HTERT RPE-1 (cell line): ENCODE measurements around the gene JTB.
"Not testable (repeated sequence)": the region's sequence is repeated elsewhere in the genome, so short reads cannot be mapped to it uniquely, and the experiment has no call there.

ENCODE experiments used
- in situ Hi-C: fragments of 300-500 bp; cut with MboI; formaldehyde crosslinking; loops from 4 replicates; pipeline ENCODE4 v1.14.3; 2020; ENCODE audit warnings: low sequenced_read_pairs

JTB gene

GRCh38 chr1:153979091-153979490 is 1.6 kb upstream of the JTB start:
- in situ Hi-C loops, result not testable (repeated sequence)

GRCh38 chr1:153978274-153978909 is 918 bp upstream of the JTB start:
- in situ Hi-C loops, result no loop called here

DNA sequence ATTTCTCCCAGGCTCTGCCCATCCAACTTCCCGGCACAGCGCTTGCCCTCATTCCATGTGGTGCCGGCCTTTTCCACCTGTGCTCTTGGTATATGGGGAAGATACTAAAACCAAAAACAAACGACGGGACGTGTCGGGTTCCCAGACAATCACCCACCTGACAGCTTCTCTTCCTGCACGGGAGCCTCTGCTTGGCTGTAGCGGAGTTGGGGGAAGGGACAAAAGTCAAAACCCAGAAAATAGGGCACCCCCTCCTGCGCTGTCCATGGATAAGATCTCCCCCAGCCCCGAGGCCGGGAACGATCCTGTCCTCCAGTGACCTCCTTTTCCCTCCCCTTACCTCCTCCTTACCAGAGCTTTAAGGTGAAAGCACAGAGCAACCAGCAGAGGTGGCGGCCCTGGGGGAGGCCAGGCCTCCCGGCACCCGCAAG is 640 bp downstream of the JTB start:
- in situ Hi-C loops, result no loop called here

GRCh38 chr1:153973525-153973924 is 3.9 kb downstream of the JTB start:
- in situ Hi-C loops, result no loop called here

DNA sequence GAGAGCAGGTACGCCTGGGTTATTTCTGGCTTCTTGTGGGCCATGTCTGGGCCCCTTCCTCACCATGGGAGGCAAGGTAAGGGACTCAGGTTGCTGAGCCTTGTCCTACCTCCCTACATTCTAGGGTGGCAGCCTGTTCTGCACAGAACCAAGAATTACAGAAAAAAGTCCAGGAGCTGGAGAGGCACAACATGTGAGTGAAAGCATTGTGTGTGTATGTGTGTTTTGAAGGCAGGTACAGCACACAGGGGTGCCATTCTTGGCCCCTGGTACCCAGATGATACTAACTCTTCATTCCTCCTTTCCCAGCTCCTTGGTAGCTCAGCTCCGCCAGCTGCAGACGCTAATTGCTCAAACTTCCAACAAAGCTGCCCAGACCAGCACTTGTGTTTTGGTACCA is 4.4 kb downstream of the JTB start:
- in situ Hi-C loops, result no loop called here

- in situ Hi-C loops, result no loop called here
These were observed 7.1 kb downstream of the JTB start for GRCh38 chr1:153970346-153970745.

DNA sequence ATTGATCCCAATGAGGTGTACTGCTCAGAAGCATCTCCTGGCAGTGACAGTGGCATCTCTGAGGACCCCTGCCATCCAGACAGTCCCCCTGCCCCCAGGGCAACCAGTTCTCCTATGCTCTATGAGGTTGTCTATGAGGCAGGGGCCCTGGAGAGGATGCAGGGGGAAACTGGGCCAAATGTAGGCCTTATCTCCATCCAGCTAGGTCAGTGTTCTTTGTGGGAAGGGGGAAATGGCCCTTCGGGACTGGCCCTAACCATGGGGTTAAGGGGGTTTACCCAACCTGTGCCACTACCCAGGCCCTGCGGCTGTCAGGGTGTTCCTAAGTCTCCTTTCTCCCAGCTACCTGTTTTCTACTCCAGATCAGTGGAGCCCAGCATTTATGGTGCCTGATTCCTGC is 8.5 kb downstream of the JTB start:
- in situ Hi-C loops, result no loop called here

- in situ Hi-C loops, result no loop called here
These were observed 9.1 kb downstream of the JTB start for GRCh38 chr1:153968408-153968807.

GRCh38 chr1:153968000-153968363 is 9.5 kb downstream of the JTB start:
- in situ Hi-C loops, result no loop called here

GRCh38 chr1:153967107-153967999 is 10.1 kb downstream of the JTB start, which contains the start of gene CREB3L4:
Gene CREB3L4, plus strand, starts transcription at chr1:153967902. Its CDS starts 624 bp downstream, at chr1:153968526.
- in situ Hi-C loops, result no loop called here

- in situ Hi-C loops, result no loop called here
These were observed 13.6 kb downstream of the JTB start for GRCh38 chr1:153963850-153964331.

GRCh38 chr1:153963030-153963849 is 14.2 kb downstream of the JTB start, which contains the start of gene SLC39A1:
Gene SLC39A1, minus strand, starts transcription at chr1:153963537. Its CDS starts 822 bp downstream, at chr1:153962715.
- in situ Hi-C loops, result no loop called here

DNA sequence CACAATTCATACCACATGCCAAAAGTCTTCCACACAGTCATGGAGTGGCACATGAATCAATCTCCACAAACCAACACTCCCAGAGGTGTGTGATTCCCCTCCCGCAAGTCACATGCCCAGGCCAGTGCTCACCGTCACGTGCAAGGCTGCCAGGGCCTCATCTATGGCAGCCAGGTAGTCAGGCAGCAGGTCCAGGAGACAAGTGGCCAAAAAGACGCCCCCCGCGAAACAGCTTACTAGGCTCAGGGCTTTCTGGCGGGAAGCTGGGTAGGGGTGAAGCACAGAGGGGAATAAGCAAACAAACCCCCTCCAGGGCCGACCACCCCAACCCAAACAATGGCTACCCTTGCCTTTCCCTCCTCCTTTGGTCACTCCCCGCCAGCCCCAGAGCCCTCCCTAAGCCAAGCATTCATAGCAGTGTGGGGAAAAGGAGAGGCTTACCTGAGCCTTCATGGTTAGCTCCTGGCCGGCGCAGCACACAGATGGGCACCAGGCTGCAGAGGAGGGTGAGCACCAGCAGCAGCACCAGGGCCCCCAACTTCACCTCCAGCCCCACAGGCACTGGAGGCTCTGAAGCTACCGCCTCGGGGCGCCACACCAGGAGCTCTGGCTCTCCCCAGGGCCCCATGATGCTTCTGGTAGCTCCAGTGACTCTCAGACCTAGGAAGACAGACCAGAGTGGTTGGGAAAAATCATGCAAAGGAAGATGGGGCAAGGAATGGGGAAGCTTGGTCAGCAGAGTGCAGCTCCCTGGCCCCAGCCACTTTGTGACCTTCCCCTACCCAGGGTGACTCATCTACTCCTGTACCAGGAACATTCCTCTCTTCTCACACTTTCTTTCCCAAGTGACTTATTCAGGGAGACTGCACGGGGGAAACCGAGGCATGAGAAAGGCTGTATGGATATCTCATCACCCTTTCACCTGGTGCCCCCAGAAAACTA is 15.1 kb downstream of the JTB start:
- in situ Hi-C loops, result no loop called here

GRCh38 chr1:153961421-153961820 is 16.1 kb downstream of the JTB start:
- in situ Hi-C loops, result no loop called here

GRCh38 chr1:153960206-153960605 is 17.3 kb downstream of the JTB start:
- in situ Hi-C loops, result no loop called here

DNA sequence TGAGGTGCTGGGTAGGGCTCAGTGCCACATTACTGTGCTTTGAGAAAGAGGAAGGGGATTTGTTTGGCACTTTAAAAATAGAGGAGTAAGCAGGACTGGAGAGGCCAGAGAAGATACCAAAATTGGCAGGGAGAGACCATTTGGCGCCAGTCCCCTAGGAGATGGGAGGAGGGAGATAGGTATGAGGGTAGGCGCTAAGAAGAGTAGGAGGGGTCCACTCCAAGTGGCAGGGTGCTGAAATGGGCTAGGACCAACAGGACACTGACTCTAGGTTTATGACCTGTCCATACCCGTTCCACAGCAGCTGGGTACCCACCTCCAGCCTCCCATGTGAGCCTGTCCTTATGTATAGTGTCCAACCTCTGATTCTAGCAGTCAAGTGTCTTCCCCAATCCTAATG is 18.0 kb downstream of the JTB start:
- in situ Hi-C loops, result no loop called here

DNA sequence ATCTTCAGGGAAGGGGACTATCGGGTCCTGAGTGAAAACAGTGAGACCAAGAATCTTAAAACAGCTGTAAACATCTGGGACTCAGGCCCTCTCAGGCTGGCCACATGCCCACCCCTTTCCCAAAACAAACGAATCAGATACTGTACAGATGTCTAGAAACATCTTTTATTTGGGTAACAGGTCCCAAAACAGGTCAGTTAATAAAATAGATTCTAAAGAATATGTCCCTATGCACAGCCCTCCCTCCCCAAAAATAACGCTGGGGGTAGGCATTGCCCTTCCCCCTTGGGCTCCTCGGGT is 18.6 kb downstream of the JTB start:
- in situ Hi-C loops, result no loop called here

DNA sequence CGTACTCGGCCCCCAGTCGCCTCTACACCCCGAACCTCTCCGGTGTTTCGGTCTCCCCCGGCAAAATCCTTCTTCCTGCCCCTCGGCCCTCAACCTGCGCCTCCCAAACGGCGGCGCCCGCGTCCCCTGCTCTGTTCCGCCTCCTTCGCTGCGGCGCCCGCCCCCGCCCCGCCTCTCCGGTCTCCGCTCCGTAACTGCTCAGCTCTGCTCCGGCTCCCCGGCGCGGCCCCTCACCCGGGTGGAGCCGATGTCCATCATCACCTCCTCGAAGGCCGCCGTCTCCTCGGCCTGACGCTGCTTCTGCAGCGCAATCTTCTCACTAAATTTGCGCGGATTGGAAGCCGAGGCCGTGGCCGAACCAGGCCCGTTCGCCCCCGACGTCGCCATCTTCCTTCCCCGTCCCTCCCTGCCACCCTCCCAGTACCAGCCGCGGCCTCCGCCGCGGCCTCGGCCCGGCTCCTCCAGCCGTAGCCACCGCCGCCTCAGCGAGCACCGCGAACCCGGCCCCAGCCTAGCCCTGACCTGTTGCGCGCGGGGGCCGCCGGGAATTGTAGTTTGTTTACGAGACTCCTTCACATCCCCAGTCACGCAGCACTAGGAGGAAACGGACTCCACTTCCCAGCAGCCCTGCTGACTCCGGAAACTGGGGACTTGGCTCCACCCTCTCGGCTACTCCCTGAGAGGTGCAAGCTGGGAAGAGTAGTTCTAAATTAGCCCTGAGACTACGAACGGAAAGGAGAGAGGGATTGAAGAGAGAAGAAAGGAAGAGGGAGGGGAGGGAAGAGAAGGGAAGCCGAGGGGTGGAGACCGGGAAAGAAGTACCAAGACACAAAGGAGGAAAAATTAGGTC is 19.1 kb downstream of the JTB start, which contains the start of gene CRTC2:
CRTC2 (minus strand) TSS at position 502 of the 850 bp plus-strand sequence; CDS start at position 387, 115 bp downstream.
- in situ Hi-C loops, result no loop called here

DNA sequence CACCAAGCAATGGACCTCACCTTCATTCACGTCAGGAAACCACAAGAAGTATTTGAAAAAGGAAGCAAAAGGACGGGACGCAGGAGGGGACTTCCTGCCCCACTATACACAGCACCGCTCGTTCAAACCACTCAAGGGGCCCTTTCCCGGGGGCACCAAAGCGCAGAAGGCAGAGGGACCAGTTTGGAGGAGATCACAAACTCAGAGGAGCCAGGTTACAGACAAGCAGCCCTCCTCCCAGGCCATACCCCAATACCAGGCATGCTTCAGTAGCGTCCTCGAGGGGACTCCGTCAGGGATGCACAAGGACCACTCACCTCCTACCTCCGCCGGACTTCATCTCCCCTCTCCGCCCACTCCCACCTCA is 19.7 kb downstream of the JTB start:
- in situ Hi-C loops, result no loop called here
